Measurements from ENCODE around the gene ADAM22. TPM values are rescaled to one million over a fixed set of nuclear protein-coding genes. Genes with fewer than 3 reads are reported as not detected.

Gene ADAM22
- total and polyA plus RNA-seq, 2 donors (not counting 1 experiment from before 2014, with no cell fraction given) = 0.18 to 0.66 TPM

DNA sequence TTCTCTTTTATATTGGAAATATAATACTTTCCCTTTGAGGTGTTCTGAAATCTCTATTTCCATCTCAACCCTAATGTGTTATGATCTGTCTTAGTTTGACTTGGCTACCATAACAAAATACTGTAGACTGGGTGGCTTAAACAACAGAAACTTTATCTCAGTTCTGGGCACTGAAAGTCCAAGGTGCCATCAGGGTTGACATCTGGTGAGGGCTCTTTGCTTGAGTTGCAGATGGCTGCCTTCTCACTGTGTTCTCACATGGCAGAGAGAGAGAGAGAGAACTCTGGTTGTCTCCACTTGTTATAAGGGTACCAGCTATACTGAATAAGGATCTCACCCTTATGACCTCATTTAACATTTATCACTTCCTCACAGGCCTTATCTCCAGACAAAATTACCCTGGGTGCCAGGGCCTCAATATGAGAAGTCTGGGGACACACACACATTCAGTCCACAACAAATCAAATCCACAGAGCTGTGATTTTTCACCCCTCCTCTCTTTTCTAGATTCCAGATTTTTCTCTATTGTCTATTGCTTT, 181.3 kb downstream of the ADAM22 start:
- no peaks in the 10 kb centered on the region for H3K79me2 ChIP-seq (ENCODE audit: control insufficient read depth, insufficient read depth, low read length)
- H3K27me3 ChIP-seq (ENCODE audit: control insufficient read depth, insufficient read depth, low read length) = no peaks in the 10 kb centered on the region
- no peaks in the 10 kb centered on the region for H3K4me1 ChIP-seq (ENCODE audit: control insufficient read depth, extremely low read depth, insufficient read depth, low read length)
- no peaks in the 10 kb centered on the region for H4K20me1 ChIP-seq (ENCODE audit: control insufficient read depth, extremely low read depth, insufficient read depth, low read length)
- DNase-seq (ENCODE audit: low read depth in 2 of 2) = no peak
- no peak overlapping the region for H3K4me3 ChIP-seq (replicated peaks in 1 of 4; ENCODE audit: control extremely low read depth in 1 of 4, insufficient read depth in 1 of 4, low read depth in 3 of 4, low read length in 4 of 4)
- no peaks in the 10 kb centered on the region for H3K36me3 ChIP-seq (ENCODE audit: control insufficient read depth, insufficient read depth, low read length)
- no peak for TF ChIP-seq EZH2 (IDR thresholded peaks at IDR 0.05; ENCODE audit: low read length, missing control alignments)
- TF ChIP-seq, protein P1, sequence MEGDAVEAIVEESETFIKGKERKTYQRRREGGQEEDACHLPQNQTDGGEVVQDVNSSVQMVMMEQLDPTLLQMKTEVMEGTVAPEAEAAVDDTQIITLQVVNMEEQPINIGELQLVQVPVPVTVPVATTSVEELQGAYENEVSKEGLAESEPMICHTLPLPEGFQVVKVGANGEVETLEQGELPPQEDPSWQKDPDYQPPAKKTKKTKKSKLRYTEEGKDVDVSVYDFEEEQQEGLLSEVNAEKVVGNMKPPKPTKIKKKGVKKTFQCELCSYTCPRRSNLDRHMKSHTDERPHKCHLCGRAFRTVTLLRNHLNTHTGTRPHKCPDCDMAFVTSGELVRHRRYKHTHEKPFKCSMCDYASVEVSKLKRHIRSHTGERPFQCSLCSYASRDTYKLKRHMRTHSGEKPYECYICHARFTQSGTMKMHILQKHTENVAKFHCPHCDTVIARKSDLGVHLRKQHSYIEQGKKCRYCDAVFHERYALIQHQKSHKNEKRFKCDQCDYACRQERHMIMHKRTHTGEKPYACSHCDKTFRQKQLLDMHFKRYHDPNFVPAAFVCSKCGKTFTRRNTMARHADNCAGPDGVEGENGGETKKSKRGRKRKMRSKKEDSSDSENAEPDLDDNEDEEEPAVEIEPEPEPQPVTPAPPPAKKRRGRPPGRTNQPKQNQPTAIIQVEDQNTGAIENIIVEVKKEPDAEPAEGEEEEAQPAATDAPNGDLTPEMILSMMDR (conservative IDR thresholded peaks at IDR 0.05 in 1 of 2, IDR thresholded peaks at IDR 0.05 in 1 of 2; ENCODE audit: low read depth in 1 of 2, low read length in 2 of 2) = no peak
- H3K9me3 ChIP-seq (ENCODE audit: control insufficient read depth, insufficient read depth, low read depth, low read length) = no peaks in the 10 kb centered on the region
- H2AFZ ChIP-seq (ENCODE audit: low read length) = no peak overlapping the region
- no peak overlapping the region for H3K9ac ChIP-seq (ENCODE audit: insufficient read depth, low read length)
- no peak overlapping the region for H3K27ac ChIP-seq (ENCODE audit: insufficient read depth, low read length)
- no peak overlapping the region for H3K4me2 ChIP-seq (ENCODE audit: extremely low read depth, insufficient read depth, low read length)

DNA sequence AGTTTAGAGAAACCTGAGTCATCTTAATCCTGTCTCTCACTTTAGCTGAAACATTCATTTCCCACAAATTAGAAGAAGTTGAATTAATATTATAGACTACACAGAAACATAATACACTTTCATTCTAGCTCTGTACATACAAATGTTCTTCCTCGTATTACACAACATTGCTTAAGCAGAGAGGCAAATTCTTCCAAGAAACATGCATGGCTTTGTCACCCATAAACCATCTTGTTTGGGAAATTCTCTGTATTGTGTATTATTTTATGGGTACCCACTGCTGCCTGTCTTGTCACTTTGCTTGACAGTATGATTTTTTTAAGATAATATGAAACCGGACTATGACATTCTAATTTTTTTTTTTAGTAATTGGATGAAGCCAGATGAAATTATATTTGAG, 181.8 kb downstream of the ADAM22 start:
- H3K27ac ChIP-seq (ENCODE audit: insufficient read depth, low read length) = no peak overlapping the region
- H4K20me1 ChIP-seq (ENCODE audit: control insufficient read depth, extremely low read depth, insufficient read depth, low read length) = no peaks in the 10 kb centered on the region
- no peak overlapping the region for H3K4me2 ChIP-seq (ENCODE audit: extremely low read depth, insufficient read depth, low read length)
- peak in 1 of 2 donors; percentile 4 for DNase-seq (ENCODE audit: low read depth in 2 of 2)
- H3K4me3 ChIP-seq (replicated peaks in 1 of 4; ENCODE audit: control extremely low read depth in 1 of 4, insufficient read depth in 1 of 4, low read depth in 3 of 4, low read length in 4 of 4) = no peak overlapping the region
- TF ChIP-seq EZH2 (IDR thresholded peaks at IDR 0.05; ENCODE audit: low read length, missing control alignments) = no peak
- TF ChIP-seq, protein P1 (conservative IDR thresholded peaks at IDR 0.05 in 1 of 2, IDR thresholded peaks at IDR 0.05 in 1 of 2; ENCODE audit: low read depth in 1 of 2, low read length in 2 of 2) = no peak
- no peaks in the 10 kb centered on the region for H3K9me3 ChIP-seq (ENCODE audit: control insufficient read depth, insufficient read depth, low read depth, low read length)
- no peak overlapping the region for H2AFZ ChIP-seq (ENCODE audit: low read length)
- H3K4me1 ChIP-seq (ENCODE audit: control insufficient read depth, extremely low read depth, insufficient read depth, low read length) = no peaks in the 10 kb centered on the region
- no peaks in the 10 kb centered on the region for H3K79me2 ChIP-seq (ENCODE audit: control insufficient read depth, insufficient read depth, low read length)
- no peaks in the 10 kb centered on the region for H3K36me3 ChIP-seq (ENCODE audit: control insufficient read depth, insufficient read depth, low read length)
- H3K9ac ChIP-seq (ENCODE audit: insufficient read depth, low read length) = no peak overlapping the region
- no peaks in the 10 kb centered on the region for H3K27me3 ChIP-seq (ENCODE audit: control insufficient read depth, insufficient read depth, low read length)

DNA sequence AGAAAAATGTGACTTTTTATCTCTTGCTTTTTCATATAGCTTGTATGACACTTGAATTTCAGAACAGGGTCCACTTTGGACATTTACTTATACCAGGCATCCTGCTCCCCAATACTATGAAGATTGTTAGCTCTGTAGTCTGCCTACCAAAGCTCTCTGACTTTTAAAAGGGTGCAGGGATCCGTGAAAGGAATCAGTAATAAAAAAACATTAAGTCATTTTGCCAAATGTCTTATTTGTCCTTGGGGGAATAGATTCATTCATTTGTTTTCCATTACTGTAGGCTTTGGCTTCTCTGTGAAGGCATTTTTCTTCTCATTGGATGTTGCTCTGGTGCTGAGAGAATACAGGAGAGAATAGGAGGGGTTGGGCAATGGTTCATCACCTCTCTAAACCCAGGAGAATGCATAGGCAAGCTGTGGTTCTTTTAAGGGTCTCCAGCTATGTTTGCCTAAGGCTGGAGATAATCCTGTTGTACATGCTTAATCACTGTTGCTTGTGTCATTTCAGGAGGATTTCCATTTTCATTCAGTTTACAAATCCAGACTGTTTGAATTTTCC, 182.3 kb downstream of the ADAM22 start:
- H2AFZ ChIP-seq (ENCODE audit: low read length) = no peak overlapping the region
- no peaks in the 10 kb centered on the region for H3K27me3 ChIP-seq (ENCODE audit: control insufficient read depth, insufficient read depth, low read length)
- H3K27ac ChIP-seq (ENCODE audit: insufficient read depth, low read length) = no peak overlapping the region
- H3K4me3 ChIP-seq (replicated peaks in 1 of 4; ENCODE audit: control extremely low read depth in 1 of 4, insufficient read depth in 1 of 4, low read depth in 3 of 4, low read length in 4 of 4) = no peak overlapping the region
- H4K20me1 ChIP-seq (ENCODE audit: control insufficient read depth, extremely low read depth, insufficient read depth, low read length) = no peaks in the 10 kb centered on the region
- no peaks in the 10 kb centered on the region for H3K4me1 ChIP-seq (ENCODE audit: control insufficient read depth, extremely low read depth, insufficient read depth, low read length)
- no peaks in the 10 kb centered on the region for H3K36me3 ChIP-seq (ENCODE audit: control insufficient read depth, insufficient read depth, low read length)
- H3K79me2 ChIP-seq (ENCODE audit: control insufficient read depth, insufficient read depth, low read length) = no peaks in the 10 kb centered on the region
- no peaks in the 10 kb centered on the region for H3K9me3 ChIP-seq (ENCODE audit: control insufficient read depth, insufficient read depth, low read depth, low read length)
- no peak overlapping the region for H3K9ac ChIP-seq (ENCODE audit: insufficient read depth, low read length)
- no peak for DNase-seq (ENCODE audit: low read depth in 2 of 2)
- TF ChIP-seq EZH2 (IDR thresholded peaks at IDR 0.05; ENCODE audit: low read length, missing control alignments) = no peak
- TF ChIP-seq, protein P1 (conservative IDR thresholded peaks at IDR 0.05 in 1 of 2, IDR thresholded peaks at IDR 0.05 in 1 of 2; ENCODE audit: low read depth in 1 of 2, low read length in 2 of 2) = no peak
- H3K4me2 ChIP-seq (ENCODE audit: extremely low read depth, insufficient read depth, low read length) = no peak overlapping the region
